NCI-H345 treated with DMSO at 0.1 percent for 48 hours (cell line): ENCODE data around the gene COL13A1.

Experiments
- DNase-seq: peaks from one replicate; lab custom pipeline; 2025; ENCODE audit not compliant: unreplicated experiment; lab: John Stamatoyannopoulos, UW

COL13A1 gene

GRCh38 chr10:70007116-70007820 is 205.6 kb downstream of the COL13A1 start:
- no peak for DNase-seq
